PFSK-1 (cell line): ENCODE measurements around the gene C3orf70.

Experiments used
- FOXP2 ChIP-seq: optimal IDR thresholded peaks from 2 replicates; pipeline ENCODE3; 2011; ENCODE audit warnings: borderline replicate concordance, control low read depth, inconsistent platforms; ENCODE audit not compliant: insufficient read depth; ENCODE audit errors: extremely low read length, extremely low read depth
- POLR2AphosphoS5 ChIP-seq: IDR thresholded peaks from 2 replicates; pipeline ENCODE4 v1.6.1; 2012; ENCODE audit warnings: low read depth, mild to moderate bottlenecking, control low read depth, low read length, moderate library complexity
- REST ChIP-seq, 2 experiments: IDR thresholded peaks; 2 replicates each; pipeline versions ENCODE4 v1.6.1 to v1.8.0; 2011 to 2012; ENCODE audit warnings: low read depth in 2 of 2, low read length in 2 of 2, control low read depth in 1 of 2, inconsistent platforms in 1 of 2, mild to moderate bottlenecking in 1 of 2, moderate library complexity in 1 of 2; ENCODE audit not compliant: insufficient read depth in 1 of 2
- SIN3A ChIP-seq: IDR thresholded peaks from 2 replicates; pipeline ENCODE4 v1.6.1; 2012; ENCODE audit warnings: mild to moderate bottlenecking, low read length, moderate library complexity, borderline replicate concordance; ENCODE audit not compliant: insufficient read depth
- TAF1 ChIP-seq: IDR thresholded peaks from 2 replicates; pipeline ENCODE4 v1.6.1; 2012; ENCODE audit warnings: low read length, control low read depth, borderline replicate concordance; ENCODE audit not compliant: insufficient read depth

The C3orf70 gene

GRCh38 chr3:185112186-185112585, 40.7 kb downstream of the C3orf70 start:
- TF ChIP-seq POLR2AphosphoS5 (no peak), FOXP2 (no peak), REST (IDR thresholded peaks at IDR 0.05; ENCODE audit: insufficient read depth in 1 of 2, low read depth in 2 of 2, low read length in 2 of 2) (no peak)

GRCh38 chr3:185103359-185104127, 49.3 kb downstream of the C3orf70 start:
- TF ChIP-seq TAF1 (no peak), POLR2AphosphoS5 (no peak), SIN3A (no peak), REST (IDR thresholded peaks at IDR 0.05; ENCODE audit: insufficient read depth in 1 of 2, low read depth in 2 of 2, low read length in 2 of 2) (no peak), FOXP2 (no peak)

- TF ChIP-seq FOXP2 (no peak), SIN3A (no peak)
Measured at GRCh38 chr3:185094697-185095096, 58.2 kb downstream of the C3orf70 start.

GRCh38 chr3:185093116-185093515, 59.7 kb downstream of the C3orf70 start:
- TF ChIP-seq FOXP2 (no peak), SIN3A (no peak), REST (IDR thresholded peaks at IDR 0.05; ENCODE audit: insufficient read depth in 1 of 2, low read depth in 2 of 2, low read length in 2 of 2) (no peak), POLR2AphosphoS5 (no peak), TAF1 (no peak)

- TF ChIP-seq POLR2AphosphoS5 (no peak), FOXP2 (no peak), REST (IDR thresholded peaks at IDR 0.05; ENCODE audit: insufficient read depth in 1 of 2, low read depth in 2 of 2, low read length in 2 of 2) (no peak), SIN3A (no peak), TAF1 (no peak)
Measured at GRCh38 chr3:185090811-185091210, 62.0 kb downstream of the C3orf70 start.

- TF ChIP-seq POLR2AphosphoS5: no peak
- no peak for TF ChIP-seq REST (IDR thresholded peaks at IDR 0.05; ENCODE audit: insufficient read depth in 1 of 2, low read depth in 2 of 2, low read length in 2 of 2)
Measured at GRCh38 chr3:185089751-185090150, 63.1 kb downstream of the C3orf70 start.
